GM10248 (cell line): ENCODE results near the gene ASB10.

Experiments
- CTCF ChIA-PET: fragments of 300-600 bp; sonication (Branson Sonifier 250); formaldehyde crosslinking; extraction: SDS; loops from one replicate; lab custom pipeline; 2021; ENCODE audit warnings: antibody characterized with exemption; lab: Yijun Ruan, JAX
- POLR2A ChIA-PET: fragments of 350-650 bp; sonication (Branson Sonifier 250); formaldehyde crosslinking; extraction: SDS; loops from one replicate; lab custom pipeline; 2020; ENCODE audit warnings: antibody characterized with exemption; lab: Yijun Ruan, JAX
- DNase-seq: peaks from one replicate; pipeline ENCODE4 v3.0.0; 2012; ENCODE audit errors: extremely low spot score
- TF ChIP-seq, protein P1 (sequence below): IDR thresholded peaks from 2 replicates; pipeline ENCODE4 v1.5.1; 2012; ENCODE audit warnings: mild to moderate bottlenecking, low read depth; ENCODE audit errors: extremely low read depth, missing control alignments, control extremely low read depth

ASB10 gene

DNA sequence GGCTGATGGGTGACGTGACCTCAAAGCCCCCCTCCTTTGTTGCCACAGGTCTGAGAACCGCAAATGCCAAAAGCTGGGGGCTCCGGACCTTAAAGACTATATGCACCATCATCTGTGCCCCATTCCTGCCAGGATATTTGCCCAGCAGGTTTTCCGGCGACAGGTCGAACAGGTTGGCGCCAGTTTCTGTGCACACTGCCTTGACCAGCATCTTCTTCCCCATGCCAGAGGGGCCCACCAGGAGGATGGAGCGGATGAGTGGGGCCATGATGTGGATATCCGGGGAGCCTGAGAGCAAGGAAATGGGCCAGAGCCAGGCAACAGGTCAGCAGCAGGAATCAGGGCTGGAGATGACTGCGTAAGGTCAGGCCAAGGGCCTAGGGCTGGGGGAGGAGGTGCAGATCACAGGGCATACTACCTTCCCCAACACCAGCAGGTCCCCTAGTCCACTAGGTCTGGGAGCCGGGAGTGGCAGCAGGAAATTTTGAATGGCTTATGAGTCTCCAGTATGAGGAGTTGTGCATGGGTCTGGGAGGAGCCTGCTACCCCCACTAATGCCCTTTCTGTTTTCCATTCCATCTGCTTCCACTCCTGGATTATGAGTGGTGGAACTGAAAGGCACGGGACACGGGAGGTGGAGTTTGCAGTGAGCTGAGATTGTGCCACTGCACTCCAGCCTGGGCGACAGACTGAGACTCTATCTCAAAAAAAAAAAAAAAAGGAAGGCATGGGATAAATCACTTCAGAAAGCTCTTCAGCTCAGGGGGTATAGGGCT lies 6.3 kb upstream of the ASB10 start:
- ChIA-PET POLR2A (no interaction called here), CTCF (interaction anchor here (1.0 kb wide), 1 partner anchor 51 kb away, joined by 3 read pairs; no protein-coding TSS in a partner anchor)
- DNase-seq = no peak
- TF ChIP-seq, protein P1, sequence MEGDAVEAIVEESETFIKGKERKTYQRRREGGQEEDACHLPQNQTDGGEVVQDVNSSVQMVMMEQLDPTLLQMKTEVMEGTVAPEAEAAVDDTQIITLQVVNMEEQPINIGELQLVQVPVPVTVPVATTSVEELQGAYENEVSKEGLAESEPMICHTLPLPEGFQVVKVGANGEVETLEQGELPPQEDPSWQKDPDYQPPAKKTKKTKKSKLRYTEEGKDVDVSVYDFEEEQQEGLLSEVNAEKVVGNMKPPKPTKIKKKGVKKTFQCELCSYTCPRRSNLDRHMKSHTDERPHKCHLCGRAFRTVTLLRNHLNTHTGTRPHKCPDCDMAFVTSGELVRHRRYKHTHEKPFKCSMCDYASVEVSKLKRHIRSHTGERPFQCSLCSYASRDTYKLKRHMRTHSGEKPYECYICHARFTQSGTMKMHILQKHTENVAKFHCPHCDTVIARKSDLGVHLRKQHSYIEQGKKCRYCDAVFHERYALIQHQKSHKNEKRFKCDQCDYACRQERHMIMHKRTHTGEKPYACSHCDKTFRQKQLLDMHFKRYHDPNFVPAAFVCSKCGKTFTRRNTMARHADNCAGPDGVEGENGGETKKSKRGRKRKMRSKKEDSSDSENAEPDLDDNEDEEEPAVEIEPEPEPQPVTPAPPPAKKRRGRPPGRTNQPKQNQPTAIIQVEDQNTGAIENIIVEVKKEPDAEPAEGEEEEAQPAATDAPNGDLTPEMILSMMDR = no peak

DNA sequence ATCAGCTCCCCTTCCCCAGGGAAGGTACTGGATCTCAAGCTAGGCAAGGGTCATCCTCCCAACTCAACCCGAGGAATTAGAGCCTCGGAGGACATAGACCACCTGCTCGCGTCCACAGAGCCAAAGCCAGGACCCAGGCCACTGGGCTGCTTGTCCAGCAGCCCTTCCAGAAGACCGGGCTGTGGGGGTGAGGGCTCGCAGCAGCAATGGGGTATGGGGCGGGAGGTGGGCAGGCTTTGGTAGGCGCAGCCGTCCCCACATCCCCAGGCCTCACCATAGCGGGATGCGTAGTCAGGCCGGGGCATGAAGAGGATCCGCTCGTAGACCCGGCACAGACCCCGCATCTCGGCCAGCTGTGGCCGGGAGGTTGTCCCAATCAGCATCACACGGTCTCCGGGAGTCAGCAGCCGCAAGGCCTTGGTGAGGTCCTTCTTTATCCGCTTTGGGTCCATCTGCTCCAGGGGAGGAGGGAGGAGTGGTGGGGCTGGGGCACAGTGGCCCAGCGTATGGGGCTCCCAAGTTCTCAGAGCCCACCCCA lies 5.0 kb upstream of the ASB10 start:
- no peak for DNase-seq
- CTCF ChIA-PET = no interaction called here
- POLR2A ChIA-PET = no interaction called here
- TF ChIP-seq, protein P1 = no peak

DNA sequence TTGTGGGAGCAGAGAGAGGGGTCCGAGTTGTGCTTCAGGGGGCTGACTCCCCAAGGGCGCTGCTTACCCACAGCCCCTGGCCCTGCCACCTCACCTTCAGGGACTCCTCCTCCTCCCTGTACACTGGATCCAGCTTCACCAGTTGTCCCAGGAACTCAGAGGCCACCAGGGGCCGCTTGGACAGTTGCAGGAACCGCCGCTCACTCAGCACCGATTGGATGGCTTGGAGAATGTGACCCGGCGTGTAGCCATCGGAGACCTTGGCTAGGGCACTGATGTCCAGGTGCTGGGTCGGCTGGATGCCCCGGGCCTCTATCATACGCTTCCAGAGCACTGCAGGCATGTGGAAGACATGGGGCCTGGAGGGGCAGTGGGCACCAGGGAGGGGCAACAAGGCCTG lies 4.5 kb upstream of the ASB10 start:
- POLR2A ChIA-PET = no interaction called here
- CTCF ChIA-PET = no interaction called here
- TF ChIP-seq, protein P1 = no peak
- DNase-seq = no peak

DNA sequence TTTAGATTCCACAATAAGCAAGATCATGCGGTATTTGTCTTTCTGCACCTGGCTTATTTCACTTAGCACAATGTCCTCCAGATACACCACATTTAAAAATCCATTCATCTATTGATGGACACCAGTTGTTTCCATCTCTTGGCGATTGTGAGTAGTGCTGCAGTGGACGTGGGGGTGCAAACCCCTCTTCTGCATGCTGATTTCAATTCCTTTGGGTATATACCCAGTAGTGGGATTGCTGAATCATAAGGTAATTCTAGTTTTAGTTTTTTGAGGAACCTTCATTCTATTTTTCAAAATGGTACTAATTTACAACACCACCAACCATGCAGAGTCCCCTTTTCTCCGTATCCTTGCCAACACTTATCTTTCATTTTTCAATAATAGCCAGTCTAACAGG lies 2.0 kb upstream of the ASB10 start:
- ChIA-PET POLR2A (no interaction called here), CTCF (interaction anchor here (1.0 kb wide), 1 partner anchor 76 kb away, joined by 3 read pairs; no protein-coding TSS in a partner anchor)
- TF ChIP-seq, protein P1 = no peak
- DNase-seq = no peak

DNA sequence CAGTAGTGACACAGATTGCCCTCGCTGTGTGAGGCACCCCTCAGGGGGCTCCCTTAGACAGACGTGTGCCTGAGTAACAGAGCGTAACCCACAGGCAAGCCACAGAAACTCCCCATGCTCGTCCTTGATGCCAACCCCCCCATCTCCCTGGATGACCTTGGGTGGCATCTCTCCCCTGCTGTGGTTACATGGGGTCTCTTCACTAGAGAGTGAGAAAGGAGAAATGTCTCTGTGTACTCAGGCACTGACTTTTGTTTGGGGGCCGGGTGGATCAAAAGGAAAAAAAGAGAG lies 1.1 kb upstream of the ASB10 start:
- no peak for DNase-seq
- TF ChIP-seq, protein P1 = no peak
- CTCF ChIA-PET = interaction anchor here (1.0 to 2.0 kb wide), 2 partner anchors 10 to 64 kb away, joined by 4 read pairs; no protein-coding TSS in a partner anchor
- POLR2A ChIA-PET = no interaction called here

DNA sequence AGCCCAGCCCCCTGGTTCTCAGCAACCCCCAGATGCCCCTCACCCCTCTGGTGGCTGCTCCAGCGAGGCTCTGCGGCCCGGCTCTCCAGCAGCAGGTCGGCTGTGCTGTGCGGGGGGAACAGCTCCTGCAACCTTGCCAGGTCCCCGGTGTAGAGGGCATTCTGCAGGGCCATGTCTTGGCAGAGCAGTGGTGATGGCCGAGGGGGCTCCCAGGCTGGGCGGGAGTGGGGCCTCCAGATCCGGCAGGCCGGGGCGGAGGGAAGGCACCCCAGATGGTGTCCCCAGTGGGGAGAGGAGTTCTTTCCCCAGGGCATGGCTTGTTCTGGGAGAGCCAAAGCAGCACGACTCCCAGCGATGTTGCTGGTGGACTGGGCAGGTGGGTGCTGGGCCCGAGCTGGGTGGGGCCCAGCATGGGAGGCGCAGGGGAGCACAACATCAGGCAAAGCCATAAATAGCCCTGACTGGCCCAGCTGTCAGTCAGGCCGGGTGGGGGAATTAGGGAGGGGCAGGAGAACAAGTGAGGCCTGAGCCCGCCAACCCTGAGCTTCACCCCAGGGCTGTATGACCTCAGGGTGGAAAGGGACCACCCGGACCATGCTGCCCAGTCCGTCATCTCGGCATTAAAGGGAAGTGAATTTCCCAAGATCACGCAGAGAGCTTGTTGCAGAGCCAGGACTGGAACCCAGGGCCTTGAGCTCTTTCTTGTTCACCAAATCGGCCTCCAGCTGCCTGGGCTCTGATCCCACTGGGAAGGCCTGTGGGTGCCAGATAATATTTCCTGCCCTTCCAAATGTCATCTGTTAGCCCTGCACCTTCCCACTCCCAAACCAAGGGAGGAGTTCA lies 580 bp upstream of the ASB10 start:
- no peak for DNase-seq
- ChIA-PET CTCF (interaction anchor here (1.0 to 2.0 kb wide), 2 partner anchors 10 to 64 kb away, joined by 4 read pairs; no protein-coding TSS in a partner anchor), POLR2A (no interaction called here)
- TF ChIP-seq, protein P1 = no peak
